Stimulated activated CD8-positive, alpha-beta memory T cell treated with anti-CD3 and anti-CD28 coated beads, Interleukin-12 subunit alpha, Interleukin-12 subunit beta, amount 100 ng/mL, for 24 hours (primary cell): Measurements from ENCODE around the gene ELSPBP1.
"Not testable (repeated sequence)": the region's sequence is repeated elsewhere in the genome, so short reads cannot be mapped to it uniquely, and the experiment has no call there.

ENCODE experiments used
- DNase-seq: peaks from one replicate; pipeline ENCODE4 v3.0.0-alpha.2; 2020; ENCODE audit errors: extremely low read depth

Gene ELSPBP1

GRCh38 chr19:48043675-48044258 lies 49.3 kb downstream of the ELSPBP1 start, which contains the start of gene CABP5:
Gene CABP5, minus strand, starts transcription at chr19:48044079. Its CDS starts 157 bp downstream, at chr19:48043922.
- DNase-seq, result no peak

GRCh38 chr19:48044561-48044960 lies 50.1 kb downstream of the ELSPBP1 start:
- no peak for DNase-seq

GRCh38 chr19:48051335-48052033 lies 57.1 kb downstream of the ELSPBP1 start:
- no peak for DNase-seq

GRCh38 chr19:48053076-48053475 lies 58.6 kb downstream of the ELSPBP1 start:
- DNase-seq, result no peak

GRCh38 chr19:48053856-48054255 lies 59.4 kb downstream of the ELSPBP1 start:
- DNase-seq, result no peak

GRCh38 chr19:48059331-48059730 lies 64.9 kb downstream of the ELSPBP1 start:
- DNase-seq, result no peak

- DNase-seq, result no peak
Measured at GRCh38 chr19:48060381-48060780, 65.9 kb downstream of the ELSPBP1 start.

GRCh38 chr19:48061401-48062344 lies 67.2 kb downstream of the ELSPBP1 start:
- DNase-seq, result no peak

GRCh38 chr19:48064509-48064908 lies 70.1 kb downstream of the ELSPBP1 start:
- no peak for DNase-seq

GRCh38 chr19:48069435-48069834 lies 75.0 kb downstream of the ELSPBP1 start:
- no peak for DNase-seq

GRCh38 chr19:48070177-48070769 lies 75.8 kb downstream of the ELSPBP1 start:
- not testable (repeated sequence) for DNase-seq
